ENCODE results near the gene DCTN5. TPM values are rescaled to one million over a fixed set of nuclear protein-coding genes. Genes with fewer than 3 reads are reported as not detected.
A peak's percentile ranks its signal among the peaks of the same experiment; 100 is the strongest.

Gene DCTN5
- total and polyA plus RNA-seq, 7 experiments from 2014 or later, result 34.9 to 100 (median 54.0) TPM

GRCh38 chr16:23668873-23669272, 27.6 kb downstream of the DCTN5 start:
- no peak overlapping the region for H3K4me3 ChIP-seq (ENCODE audit: low read length)
- ATAC-seq, result no peak
- H3K27me3 Mint-ChIP-seq, result no peaks in the 10 kb centered on the region
- peaks cover 15 to 69% (median 58%) of the 10 kb centered on the region in 5 donors for H3K36me3 Mint-ChIP-seq
- no peak for DNase-seq
- no peaks in the 10 kb centered on the region for H3K27me3 ChIP-seq (ENCODE audit: control insufficient read depth in 2 of 2, insufficient read depth in 2 of 2, low read length in 2 of 2)
- no peaks in the 10 kb centered on the region for H3K9me3 ChIP-seq (ENCODE audit: control insufficient read depth in 2 of 3, low read length in 3 of 3)
- peaks cover 9 to 76% (median 25%) of the 10 kb centered on the region in 3 experiments for H3K36me3 ChIP-seq (ENCODE audit: control insufficient read depth in 2 of 3, insufficient read depth in 3 of 3, low read length in 3 of 3)
- intact Hi-C loops (cut with micrococcal nuclease), result no loop called here
- H3K4me1 ChIP-seq (ENCODE audit: control insufficient read depth in 2 of 2, insufficient read depth in 2 of 2, low read length in 2 of 2), result no peaks in the 10 kb centered on the region
- no peaks in the 10 kb centered on the region for H3K9me3 Mint-ChIP-seq
- POLR2A ChIA-PET, result no interaction called here
- H3K27ac Mint-ChIP-seq, result no peak overlapping the region
- H3K27ac ChIP-seq (ENCODE audit: low read depth, low read length), result no peak overlapping the region
- peaks cover 0 to 25% (median 0%) of the 10 kb centered on the region in 7 donors for H3K4me1 Mint-ChIP-seq
- CTCF ChIA-PET, result no interaction called here
- no peak overlapping the region for H3K4me3 Mint-ChIP-seq

- peaks cover 13 to 63% (median 49%) of the 10 kb centered on the region in 5 donors for H3K36me3 Mint-ChIP-seq
- Histone ChIP-seq H3K36me3 (ENCODE audit: control insufficient read depth in 2 of 3, insufficient read depth in 3 of 3, low read length in 3 of 3) (peaks cover 5 to 68% (median 19%) of the 10 kb centered on the region in 3 experiments), H3K4me3 (ENCODE audit: low read length) (no peak overlapping the region), H3K4me1 (ENCODE audit: control insufficient read depth in 2 of 2, insufficient read depth in 2 of 2, low read length in 2 of 2) (no peaks in the 10 kb centered on the region), H3K27ac (ENCODE audit: low read depth, low read length) (no peak overlapping the region), H3K9me3 (ENCODE audit: control insufficient read depth in 2 of 3, low read length in 3 of 3) (no peaks in the 10 kb centered on the region), H3K27me3 (ENCODE audit: control insufficient read depth in 2 of 2, insufficient read depth in 2 of 2, low read length in 2 of 2) (no peaks in the 10 kb centered on the region)
- peaks cover 0 to 25% (median 0%) of the 10 kb centered on the region in 7 donors for H3K4me1 Mint-ChIP-seq
- ATAC-seq (no peak), DNase-seq (peak in 1 of 9 donors; percentile 63)
- ChIA-PET CTCF (no interaction called here), POLR2A (no interaction called here)
- H3K27ac Mint-ChIP-seq, result peak overlapping the region in 3 of 9 donors; percentile 28 to 46 (median 40)
- H3K27me3 Mint-ChIP-seq, result no peaks in the 10 kb centered on the region
- intact Hi-C loops (cut with micrococcal nuclease), result loop anchor here in 1 of 2 donors (10.0 kb wide), 1 partner anchor 345 kb away; no protein-coding TSS in a partner anchor
- H3K4me3 Mint-ChIP-seq, result no peak overlapping the region
- no peaks in the 10 kb centered on the region for H3K9me3 Mint-ChIP-seq
These were observed 29.0 kb downstream of the DCTN5 start for GRCh38 chr16:23670137-23670776.

- H3K36me3 ChIP-seq (ENCODE audit: control insufficient read depth in 2 of 3, insufficient read depth in 3 of 3, low read length in 3 of 3), result peaks cover 0 to 30% (median 0%) of the 10 kb centered on the region in 3 experiments
- Mint-ChIP-seq H3K27me3 (peaks cover 0 to 2% (median 0%) of the 10 kb centered on the region in 5 donors), H3K4me1 (peaks cover 8 to 30% (median 16%) of the 10 kb centered on the region in 7 donors), H3K27ac (no peak overlapping the region), H3K9me3 (no peaks in the 10 kb centered on the region), H3K36me3 (peaks cover 3 to 27% (median 24%) of the 10 kb centered on the region in 5 donors), H3K4me3 (no peak overlapping the region)
- H3K4me1 ChIP-seq (ENCODE audit: control insufficient read depth in 2 of 2, insufficient read depth in 2 of 2, low read length in 2 of 2), result peaks cover 1 to 6% of the 10 kb centered on the region in 2 donors
- ChIA-PET POLR2A (no interaction called here), CTCF (no interaction called here)
- no peak overlapping the region for H3K27ac ChIP-seq (ENCODE audit: low read depth, low read length)
- intact Hi-C loops (cut with micrococcal nuclease), result loop anchor here in 1 of 2 donors (10.0 kb wide), 1 partner anchor 341 kb away; no protein-coding TSS in a partner anchor
- H3K4me3 ChIP-seq (ENCODE audit: low read length), result no peak overlapping the region
- no peak for DNase-seq
- no peak for ATAC-seq
- no peaks in the 10 kb centered on the region for H3K27me3 ChIP-seq (ENCODE audit: control insufficient read depth in 2 of 2, insufficient read depth in 2 of 2, low read length in 2 of 2)
- no peaks in the 10 kb centered on the region for H3K9me3 ChIP-seq (ENCODE audit: control insufficient read depth in 2 of 3, low read length in 3 of 3)
These were observed 32.8 kb downstream of the DCTN5 start for GRCh38 chr16:23673971-23674614.

- no peaks in the 10 kb centered on the region for H3K27me3 ChIP-seq (ENCODE audit: control insufficient read depth in 2 of 2, insufficient read depth in 2 of 2, low read length in 2 of 2)
- Mint-ChIP-seq H3K36me3 (peaks cover under 1 to 25% (median 3%) of the 10 kb centered on the region in 5 donors), H3K4me1 (peaks cover 10 to 40% (median 23%) of the 10 kb centered on the region in 7 donors), H3K9me3 (no peaks in the 10 kb centered on the region), H3K4me3 (peak overlapping the region in 9 of 10 donors; percentile 59 to 91 (median 84)), H3K27me3 (peaks cover 0 to 9% (median 0%) of the 10 kb centered on the region in 5 donors), H3K27ac (peak overlapping the region in 3 of 9 donors; percentile 2 to 32 (median 23))
- intact Hi-C loops (cut with micrococcal nuclease), result loop anchor here in 1 of 2 donors (10.0 kb wide), 1 partner anchor 338 kb away; no protein-coding TSS in a partner anchor
- DNase-seq, result no peak
- ATAC-seq, result no peak
- no peaks in the 10 kb centered on the region for H3K9me3 ChIP-seq (ENCODE audit: control insufficient read depth in 2 of 3, low read length in 3 of 3)
- H3K4me1 ChIP-seq (ENCODE audit: control insufficient read depth in 2 of 2, insufficient read depth in 2 of 2, low read length in 2 of 2), result peaks cover 9 to 10% of the 10 kb centered on the region in 2 donors
- ChIA-PET CTCF (no interaction called here), POLR2A (no interaction called here)
- H3K36me3 ChIP-seq (ENCODE audit: control insufficient read depth in 2 of 3, insufficient read depth in 3 of 3, low read length in 3 of 3), result peaks cover 0 to 17% (median 0%) of the 10 kb centered on the region in 3 experiments
- H3K4me3 ChIP-seq (ENCODE audit: low read length), result no peak overlapping the region
- H3K27ac ChIP-seq (ENCODE audit: low read depth, low read length), result no peak overlapping the region
These were observed 35.7 kb downstream of the DCTN5 start for GRCh38 chr16:23676924-23677480.

GRCh38 chr16:23678430-23679273, 37.4 kb downstream of the DCTN5 start, which contains the start of gene PLK1:
Gene PLK1, plus strand, starts transcription at chr16:23678889. Its CDS starts 44 bp downstream, at chr16:23678933.
- Mint-ChIP-seq H3K27ac (peak within 1 kb of the TSS in 4 of 9 donors; percentile 50 to 73 (median 60)), H3K27me3 (peaks cover 0 to 9% (median 0%) of the 10 kb centered on the region in 5 donors), H3K9me3 (no peaks in the 10 kb centered on the region), H3K4me1 (peaks cover 10 to 44% (median 23%) of the 10 kb centered on the region in 7 donors), H3K36me3 (peaks cover 4 to 26% (median 4%) of the 10 kb centered on the region in 5 donors), H3K4me3 (peak within 1 kb of the TSS; percentile 61 to 96 (median 84))
- peak; percentile 44 to 85 (median 65) for DNase-seq
- Histone ChIP-seq H3K27ac (ENCODE audit: low read depth, low read length) (peak within 1 kb of the TSS; percentile 39), H3K9me3 (ENCODE audit: control insufficient read depth in 2 of 3, low read length in 3 of 3) (no peaks in the 10 kb centered on the region), H3K36me3 (ENCODE audit: control insufficient read depth in 2 of 3, insufficient read depth in 3 of 3, low read length in 3 of 3) (peaks cover 0 to 17% (median 0%) of the 10 kb centered on the region in 3 experiments), H3K4me1 (ENCODE audit: control insufficient read depth in 2 of 2, insufficient read depth in 2 of 2, low read length in 2 of 2) (peaks cover 9 to 10% of the 10 kb centered on the region in 2 donors), H3K27me3 (ENCODE audit: control insufficient read depth in 2 of 2, insufficient read depth in 2 of 2, low read length in 2 of 2) (no peaks in the 10 kb centered on the region), H3K4me3 (ENCODE audit: low read length) (peak within 1 kb of the TSS; percentile 80)
- intact Hi-C loops (cut with micrococcal nuclease), result loop anchor here (1.0 to 10.0 kb wide), 5 partner anchors 37 to 336 kb away; partner anchors contain the start of genes DCTN5 (in 2 of the 2), PALB2 (in 2 of the 2), EARS2 (in 1 of the 2) and NDUFAB1 (in 1 of the 2)
- ChIA-PET POLR2A (no interaction called here), CTCF (interaction anchor here (1.1 kb wide), 1 partner anchor 576 kb away, joined by 3 read pairs; no protein-coding TSS in a partner anchor)
- ATAC-seq, result peak; percentile 96

All from naive thymus-derived CD4-positive, alpha-beta T cell (primary cell).